ENCODE data around the gene CHRNG. TPM values are rescaled to one million over a fixed set of nuclear protein-coding genes. Genes with fewer than 3 reads are reported as not detected.

CHRNG gene
- total RNA-seq, 1 donor from 2014 or later: not detected

DNA sequence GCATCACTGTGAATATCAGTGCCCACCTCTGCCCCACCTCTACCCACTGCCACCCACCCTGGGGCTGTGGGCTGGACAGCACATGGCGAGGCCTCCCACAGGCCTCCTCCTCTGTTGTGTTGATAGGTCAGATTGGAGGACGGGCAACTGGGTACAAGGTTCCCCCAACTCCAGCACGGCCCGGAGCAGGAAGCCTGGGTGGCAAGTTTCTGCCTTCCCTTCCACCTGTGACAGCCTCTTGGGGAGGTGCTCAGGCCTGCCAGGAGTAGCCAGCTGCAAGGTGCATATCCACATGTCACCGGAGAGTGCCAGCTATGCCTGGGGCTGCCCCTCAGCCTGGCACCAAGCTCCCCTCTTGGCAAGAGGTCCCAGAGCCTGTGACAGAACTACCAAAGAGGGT is 45.0 kb upstream of the CHRNG start:
- peaks cover 9% of the 10 kb centered on the region for H3K27me3 ChIP-seq (ENCODE audit: insufficient read depth, low read length)
- H3K4me1 ChIP-seq (ENCODE audit: insufficient read depth, low read length): no peaks in the 10 kb centered on the region
- H2AFZ ChIP-seq (ENCODE audit: low read depth, low read length): no peak overlapping the region
- no peak overlapping the region for H3K4me3 ChIP-seq (ENCODE audit: insufficient read depth, low read depth, low read length)
- no peaks in the 10 kb centered on the region for H3K36me3 ChIP-seq (ENCODE audit: insufficient read depth, low read length)
- H3K4me2 ChIP-seq (ENCODE audit: low read length): no peak overlapping the region
- no peak for FAIRE-seq
- TF ChIP-seq, protein P1, sequence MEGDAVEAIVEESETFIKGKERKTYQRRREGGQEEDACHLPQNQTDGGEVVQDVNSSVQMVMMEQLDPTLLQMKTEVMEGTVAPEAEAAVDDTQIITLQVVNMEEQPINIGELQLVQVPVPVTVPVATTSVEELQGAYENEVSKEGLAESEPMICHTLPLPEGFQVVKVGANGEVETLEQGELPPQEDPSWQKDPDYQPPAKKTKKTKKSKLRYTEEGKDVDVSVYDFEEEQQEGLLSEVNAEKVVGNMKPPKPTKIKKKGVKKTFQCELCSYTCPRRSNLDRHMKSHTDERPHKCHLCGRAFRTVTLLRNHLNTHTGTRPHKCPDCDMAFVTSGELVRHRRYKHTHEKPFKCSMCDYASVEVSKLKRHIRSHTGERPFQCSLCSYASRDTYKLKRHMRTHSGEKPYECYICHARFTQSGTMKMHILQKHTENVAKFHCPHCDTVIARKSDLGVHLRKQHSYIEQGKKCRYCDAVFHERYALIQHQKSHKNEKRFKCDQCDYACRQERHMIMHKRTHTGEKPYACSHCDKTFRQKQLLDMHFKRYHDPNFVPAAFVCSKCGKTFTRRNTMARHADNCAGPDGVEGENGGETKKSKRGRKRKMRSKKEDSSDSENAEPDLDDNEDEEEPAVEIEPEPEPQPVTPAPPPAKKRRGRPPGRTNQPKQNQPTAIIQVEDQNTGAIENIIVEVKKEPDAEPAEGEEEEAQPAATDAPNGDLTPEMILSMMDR (IDR thresholded peaks at IDR 0.05; ENCODE audit: insufficient read depth, low read depth, low read length): no peak
- TF ChIP-seq EZH2 (IDR thresholded peaks at IDR 0.05; ENCODE audit: insufficient read depth, low read length): no peak
- Mint-ChIP-seq H3K27me3 (ENCODE audit: low read depth, unreplicated experiment) (peaks cover 69% of the 10 kb centered on the region), H3K9me3 (ENCODE audit: unreplicated experiment) (no peaks in the 10 kb centered on the region), H3K4me1 (ENCODE audit: low read depth, unreplicated experiment) (no peaks in the 10 kb centered on the region), H3K27ac (ENCODE audit: unreplicated experiment) (no peak overlapping the region), H3K4me3 (ENCODE audit: unreplicated experiment) (no peak overlapping the region), H3K36me3 (ENCODE audit: low read depth, unreplicated experiment) (no peaks in the 10 kb centered on the region)
- H3K9me3 ChIP-seq (ENCODE audit: insufficient read depth, low read depth, low read length): no peaks in the 10 kb centered on the region
- no peak for DNase-seq (ENCODE audit: low read depth)
- H3K27ac ChIP-seq (ENCODE audit: low read depth, low read length): no peak overlapping the region
- H3K9ac ChIP-seq (ENCODE audit: low read length): no peak overlapping the region
- no peaks in the 10 kb centered on the region for H3K79me2 ChIP-seq (ENCODE audit: insufficient read depth, low read length)
- H4K20me1 ChIP-seq (ENCODE audit: insufficient read depth, low read length): no peaks in the 10 kb centered on the region

- H3K4me3 ChIP-seq (ENCODE audit: insufficient read depth, low read depth, low read length): no peak overlapping the region
- Mint-ChIP-seq H3K27ac (ENCODE audit: unreplicated experiment) (no peak overlapping the region), H3K4me1 (ENCODE audit: low read depth, unreplicated experiment) (no peaks in the 10 kb centered on the region), H3K36me3 (ENCODE audit: low read depth, unreplicated experiment) (no peaks in the 10 kb centered on the region), H3K27me3 (ENCODE audit: low read depth, unreplicated experiment) (peaks cover 67% of the 10 kb centered on the region), H3K9me3 (ENCODE audit: unreplicated experiment) (no peaks in the 10 kb centered on the region), H3K4me3 (ENCODE audit: unreplicated experiment) (no peak overlapping the region)
- DNase-seq (ENCODE audit: low read depth): no peak
- no peak overlapping the region for H3K9ac ChIP-seq (ENCODE audit: low read length)
- peaks cover 9% of the 10 kb centered on the region for H3K27me3 ChIP-seq (ENCODE audit: insufficient read depth, low read length)
- H3K9me3 ChIP-seq (ENCODE audit: insufficient read depth, low read depth, low read length): no peaks in the 10 kb centered on the region
- TF ChIP-seq EZH2 (IDR thresholded peaks at IDR 0.05; ENCODE audit: insufficient read depth, low read length): no peak
- TF ChIP-seq, protein P1 (IDR thresholded peaks at IDR 0.05; ENCODE audit: insufficient read depth, low read depth, low read length): no peak
- no peaks in the 10 kb centered on the region for H3K79me2 ChIP-seq (ENCODE audit: insufficient read depth, low read length)
- no peaks in the 10 kb centered on the region for H3K4me1 ChIP-seq (ENCODE audit: insufficient read depth, low read length)
- H3K4me2 ChIP-seq (ENCODE audit: low read length): no peak overlapping the region
- no peaks in the 10 kb centered on the region for H3K36me3 ChIP-seq (ENCODE audit: insufficient read depth, low read length)
- H3K27ac ChIP-seq (ENCODE audit: low read depth, low read length): no peak overlapping the region
- H4K20me1 ChIP-seq (ENCODE audit: insufficient read depth, low read length): no peaks in the 10 kb centered on the region
- no peak for FAIRE-seq
- no peak overlapping the region for H2AFZ ChIP-seq (ENCODE audit: low read depth, low read length)
Measured at GRCh38 chr2:232495292-232495691, 44.2 kb upstream of the CHRNG start.

DNA sequence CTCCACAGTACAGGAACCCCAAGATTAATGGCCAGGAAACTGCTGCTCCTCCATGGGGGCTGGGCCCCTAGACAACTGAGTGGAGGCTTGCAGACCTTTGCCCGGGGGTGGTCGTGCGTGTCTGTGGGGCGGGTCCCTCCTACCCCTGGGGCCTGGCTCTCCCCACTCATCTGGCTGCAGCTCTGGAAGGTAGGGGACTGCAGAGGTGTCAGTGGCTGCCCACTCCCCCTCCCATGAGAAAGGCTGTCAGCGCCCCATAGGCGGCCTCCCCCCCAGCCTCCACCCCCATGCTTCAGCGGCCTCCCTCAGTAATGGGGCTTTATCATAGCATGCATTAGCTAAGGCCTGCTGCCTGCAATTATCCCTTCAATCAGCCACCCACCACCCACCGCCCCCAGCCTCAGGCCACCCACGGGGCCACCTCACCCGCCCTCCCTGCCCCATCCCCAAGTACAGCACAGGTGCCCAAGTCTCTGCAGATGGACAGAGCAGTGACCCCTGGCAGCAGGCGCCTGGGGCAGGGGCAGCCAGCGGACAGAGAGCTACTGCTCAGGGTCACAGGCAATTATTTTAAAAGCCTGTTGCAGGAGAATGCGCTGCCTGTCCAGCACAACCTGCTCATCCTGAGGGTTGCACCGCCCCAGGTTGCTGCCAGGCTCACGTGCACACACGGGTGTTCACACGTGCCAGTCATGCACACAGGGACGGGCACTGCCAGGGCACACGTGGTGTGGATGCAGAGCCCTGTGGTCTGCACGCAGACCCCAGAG is 42.8 kb upstream of the CHRNG start:
- Mint-ChIP-seq H3K27me3 (ENCODE audit: low read depth, unreplicated experiment) (peaks cover 68% of the 10 kb centered on the region), H3K36me3 (ENCODE audit: low read depth, unreplicated experiment) (no peaks in the 10 kb centered on the region), H3K4me3 (ENCODE audit: unreplicated experiment) (no peak overlapping the region), H3K27ac (ENCODE audit: unreplicated experiment) (no peak overlapping the region), H3K9me3 (ENCODE audit: unreplicated experiment) (no peaks in the 10 kb centered on the region), H3K4me1 (ENCODE audit: low read depth, unreplicated experiment) (no peaks in the 10 kb centered on the region)
- FAIRE-seq (no peak), DNase-seq (ENCODE audit: low read depth) (no peak)
- Histone ChIP-seq H3K4me3 (ENCODE audit: insufficient read depth, low read depth, low read length) (no peak overlapping the region), H3K9ac (ENCODE audit: low read length) (no peak overlapping the region), H3K27me3 (ENCODE audit: insufficient read depth, low read length) (peaks cover 13% of the 10 kb centered on the region), H3K27ac (ENCODE audit: low read depth, low read length) (no peak overlapping the region), H2AFZ (ENCODE audit: low read depth, low read length) (no peak overlapping the region), H3K9me3 (ENCODE audit: insufficient read depth, low read depth, low read length) (no peaks in the 10 kb centered on the region), H4K20me1 (ENCODE audit: insufficient read depth, low read length) (no peaks in the 10 kb centered on the region), H3K79me2 (ENCODE audit: insufficient read depth, low read length) (no peaks in the 10 kb centered on the region), H3K36me3 (ENCODE audit: insufficient read depth, low read length) (no peaks in the 10 kb centered on the region), H3K4me2 (ENCODE audit: low read length) (no peak overlapping the region), H3K4me1 (ENCODE audit: insufficient read depth, low read length) (no peaks in the 10 kb centered on the region)
- TF ChIP-seq, protein P1 (IDR thresholded peaks at IDR 0.05; ENCODE audit: insufficient read depth, low read depth, low read length): no peak
- TF ChIP-seq EZH2 (IDR thresholded peaks at IDR 0.05; ENCODE audit: insufficient read depth, low read length): no peak
